Stomach smooth muscle (tissue), 2 donors: ENCODE results near the gene SLC6A16.
"Not testable (repeated sequence)": the region's sequence is repeated elsewhere in the genome, so short reads cannot be mapped to it uniquely, and the experiment has no call there.

Source experiments
- H3K27ac ChIP-seq: one replicate; pipeline ENCODE4 v1.7.0; 2013; ENCODE audit warnings: mild to moderate bottlenecking, low read length, inconsistent platforms
- H3K27me3 ChIP-seq, 2 donors: one replicate each; pipeline ENCODE4 v1.7.0; 2013; ENCODE audit warnings: low read length in 2 of 2; ENCODE audit not compliant: insufficient read depth in 2 of 2, control insufficient read depth in 1 of 2
- H3K36me3 ChIP-seq, 2 donors: one replicate each; pipeline ENCODE4 v1.7.0; 2013; ENCODE audit warnings: low read length in 2 of 2; ENCODE audit not compliant: control insufficient read depth in 2 of 2, insufficient read depth in 2 of 2
- H3K4me1 ChIP-seq: one replicate; pipeline ENCODE4 v1.7.0; 2013; ENCODE audit warnings: low read length; ENCODE audit not compliant: control insufficient read depth, insufficient read depth
- H3K4me3 ChIP-seq, 2 donors: one replicate each; pipeline ENCODE4 v1.7.0; 2013; ENCODE audit warnings: low read length in 2 of 2
- H3K9ac ChIP-seq, 2 donors: one replicate each; pipeline ENCODE4 v1.7.0; 2013; ENCODE audit warnings: low read length in 2 of 2, mild to moderate bottlenecking in 1 of 2
- H3K9me3 ChIP-seq, 2 donors: one replicate each; pipeline ENCODE4 v1.7.0; 2013; ENCODE audit warnings: low read length in 2 of 2; ENCODE audit not compliant: control insufficient read depth in 2 of 2
- donor health status: healthy.
- donor health status: Pancreatic carcinoma.

SLC6A16 gene

DNA sequence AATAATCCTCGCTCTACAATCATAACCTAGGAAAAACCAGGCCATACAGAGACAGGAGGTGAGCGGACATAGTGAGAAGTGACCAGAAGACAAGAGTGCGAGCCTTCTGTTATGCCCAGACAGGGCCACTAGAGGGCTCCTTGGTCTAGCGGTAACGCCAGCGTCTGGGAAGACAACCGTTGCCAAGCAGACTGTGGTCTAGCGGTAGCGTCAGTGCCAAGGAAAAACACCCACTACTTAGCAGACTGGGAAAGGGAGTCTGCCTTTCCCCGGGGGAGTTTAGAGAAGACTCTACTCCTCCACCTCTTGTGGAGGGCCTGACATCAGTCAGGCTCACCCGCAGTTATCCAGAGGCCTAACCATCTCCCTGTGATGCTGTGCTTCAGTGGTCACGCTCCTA lies 58.6 kb downstream of the SLC6A16 start:
- H3K27me3 ChIP-seq, H3K27ac ChIP-seq: not testable (repeated sequence)

DNA sequence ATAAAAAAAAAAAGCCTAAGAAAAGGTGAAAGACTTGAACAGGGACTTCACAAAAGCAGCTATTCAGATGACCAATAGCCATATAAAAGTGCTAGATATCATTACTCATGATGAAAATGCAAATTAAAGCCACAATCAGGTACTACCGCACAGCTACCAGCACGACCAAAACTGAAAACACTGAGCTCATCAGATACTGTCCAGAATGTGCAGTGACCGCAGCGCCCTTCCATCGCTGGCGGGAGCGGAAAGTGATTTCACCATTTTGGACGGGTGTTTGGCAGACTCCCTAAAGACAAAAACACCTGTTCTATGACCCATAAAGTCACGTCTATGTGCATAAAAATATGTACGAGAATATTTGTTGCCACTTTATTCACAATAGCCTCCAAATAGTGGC lies 60.7 kb downstream of the SLC6A16 start:
- Histone ChIP-seq H3K27me3 (peaks cover 0 to 3% of the 10 kb centered on the region in 2 donors), H3K4me3 (no peak overlapping the region), H3K36me3 (no peaks in the 10 kb centered on the region), H3K27ac (no peak overlapping the region), H3K9me3 (peaks cover 2 to 4% of the 10 kb centered on the region in 2 donors), H3K4me1 (no peaks in the 10 kb centered on the region), H3K9ac (no peak overlapping the region)

More for the DNA sequence above, 58.6 kb downstream of the SLC6A16 start:
- H3K36me3 ChIP-seq, H3K9ac ChIP-seq, H3K4me1 ChIP-seq, H3K9me3 ChIP-seq, H3K4me3 ChIP-seq: not testable (repeated sequence)

DNA sequence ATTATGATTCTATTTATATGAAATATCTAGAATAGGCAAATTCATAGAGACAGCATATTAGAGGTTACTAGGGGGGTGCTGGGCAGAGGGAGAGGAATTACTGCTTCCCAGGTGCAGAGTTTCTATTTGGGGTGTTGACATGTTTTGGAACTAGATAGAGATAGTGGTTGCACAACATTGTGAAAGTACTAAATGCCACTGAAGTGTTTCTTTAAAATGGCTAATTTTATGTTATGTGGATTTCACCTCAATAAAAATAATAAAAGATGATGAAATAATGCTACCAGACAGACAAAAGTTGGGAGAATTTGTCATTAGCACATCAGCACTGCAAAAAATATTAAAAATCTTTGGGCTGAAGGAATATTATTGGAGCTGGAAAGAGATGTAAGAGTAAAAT lies 63.4 kb downstream of the SLC6A16 start:
- Histone ChIP-seq H3K27ac (no peak overlapping the region), H3K4me3 (no peak overlapping the region), H3K36me3 (no peaks in the 10 kb centered on the region), H3K27me3 (peaks cover 0 to 3% of the 10 kb centered on the region in 2 donors), H3K4me1 (no peaks in the 10 kb centered on the region), H3K9ac (no peak overlapping the region), H3K9me3 (peaks cover 4 to 9% of the 10 kb centered on the region in 2 donors)

DNA sequence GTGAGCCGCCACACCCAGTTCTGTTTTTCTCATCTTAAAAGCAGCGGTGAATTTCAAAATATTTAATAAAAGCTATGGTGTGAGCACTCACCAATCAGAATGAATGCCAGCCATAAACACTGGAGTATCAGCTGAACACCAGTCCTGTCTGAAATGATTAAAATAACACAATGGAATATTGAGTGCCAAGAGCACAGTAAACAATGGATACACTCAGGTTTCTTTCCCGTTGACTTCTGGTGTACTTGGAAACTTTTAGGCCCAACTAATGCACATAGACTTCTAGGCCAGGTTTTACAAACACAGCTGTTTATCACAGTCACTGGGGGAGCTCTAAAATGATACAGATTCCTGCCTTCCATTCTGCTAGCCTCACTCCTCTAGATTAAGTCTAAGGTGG lies 68.3 kb downstream of the SLC6A16 start:
- H3K36me3 ChIP-seq: no peaks in the 10 kb centered on the region
- H3K27ac ChIP-seq: no peak overlapping the region
- H3K4me1 ChIP-seq: no peaks in the 10 kb centered on the region
- peaks cover 0 to 9% of the 10 kb centered on the region in 2 donors for H3K9me3 ChIP-seq
- H3K9ac ChIP-seq: no peak overlapping the region
- H3K27me3 ChIP-seq: no peaks in the 10 kb centered on the region
- no peak overlapping the region for H3K4me3 ChIP-seq

DNA sequence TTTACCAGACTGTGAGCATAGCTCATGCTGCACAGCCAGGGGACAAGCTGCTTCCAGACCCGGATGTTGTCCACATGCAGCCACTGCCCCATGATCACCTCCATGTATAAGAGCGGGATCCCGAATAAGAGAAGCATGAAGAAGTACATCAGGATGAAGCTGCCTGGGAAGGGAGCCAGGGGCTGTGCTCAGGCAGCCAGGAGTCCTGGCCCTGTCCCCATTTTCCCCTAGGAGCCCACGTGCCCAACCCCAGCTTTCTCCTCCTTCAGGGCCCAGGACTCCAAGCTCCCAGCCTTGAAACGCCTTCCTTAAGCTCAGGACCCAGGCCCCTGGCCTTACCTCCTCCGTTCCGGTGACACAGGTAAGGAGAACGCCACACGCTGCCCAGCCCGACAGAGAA lies 69.3 kb downstream of the SLC6A16 start:
- no peaks in the 10 kb centered on the region for H3K27me3 ChIP-seq
- no peak overlapping the region for H3K9ac ChIP-seq
- peaks cover 0 to 9% of the 10 kb centered on the region in 2 donors for H3K9me3 ChIP-seq
- no peaks in the 10 kb centered on the region for H3K36me3 ChIP-seq
- H3K4me3 ChIP-seq: no peak overlapping the region
- no peak overlapping the region for H3K27ac ChIP-seq
- no peaks in the 10 kb centered on the region for H3K4me1 ChIP-seq

DNA sequence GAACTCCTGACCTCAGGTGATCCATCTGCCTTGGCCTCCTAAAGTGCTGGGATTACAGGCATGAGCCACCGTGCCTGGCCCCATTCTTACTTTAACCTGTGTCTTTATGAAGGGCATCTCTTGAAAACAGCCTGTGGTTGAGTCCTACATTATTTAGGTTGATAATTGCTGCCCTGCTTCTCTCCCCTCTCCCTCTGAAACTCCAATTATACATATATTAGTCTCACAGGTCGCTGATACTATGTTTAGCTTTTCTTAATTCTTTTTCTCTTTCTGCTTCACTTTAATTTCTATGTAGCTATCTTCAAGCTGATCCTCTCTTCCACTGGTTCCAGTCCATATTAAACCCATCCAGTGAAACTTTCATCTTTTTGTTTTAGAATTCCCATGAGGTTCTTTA lies 75.1 kb downstream of the SLC6A16 start:
- no peaks in the 10 kb centered on the region for H3K9me3 ChIP-seq
- no peaks in the 10 kb centered on the region for H3K36me3 ChIP-seq
- H3K4me3 ChIP-seq: no peak overlapping the region
- H3K27me3 ChIP-seq: no peaks in the 10 kb centered on the region
- no peaks in the 10 kb centered on the region for H3K4me1 ChIP-seq
- no peak overlapping the region for H3K27ac ChIP-seq
- H3K9ac ChIP-seq: no peak overlapping the region

DNA sequence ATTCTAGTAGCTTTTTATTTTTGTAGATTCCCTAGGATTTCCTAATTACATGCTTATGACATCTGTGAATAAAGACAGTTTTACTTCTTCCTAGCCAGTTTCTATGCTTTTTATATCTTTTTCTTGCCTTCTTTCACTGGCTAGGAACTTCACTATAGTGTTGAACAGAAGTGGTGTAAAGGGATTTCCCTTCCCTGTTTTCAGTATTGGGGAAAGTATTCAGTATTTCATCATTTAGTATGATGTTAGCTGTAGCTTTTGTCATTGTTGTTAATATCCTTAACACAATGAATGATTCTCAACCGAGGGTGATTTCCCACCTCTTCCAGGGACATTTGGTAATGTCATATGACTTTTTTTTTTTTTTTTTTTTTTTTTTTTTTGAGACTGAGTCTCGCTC lies 77.3 kb downstream of the SLC6A16 start:
- H3K27me3 ChIP-seq: no peaks in the 10 kb centered on the region
- no peaks in the 10 kb centered on the region for H3K36me3 ChIP-seq
- H3K4me3 ChIP-seq: no peak overlapping the region
- no peak overlapping the region for H3K27ac ChIP-seq
- no peaks in the 10 kb centered on the region for H3K9me3 ChIP-seq
- H3K9ac ChIP-seq: no peak overlapping the region
- H3K4me1 ChIP-seq: no peaks in the 10 kb centered on the region

DNA sequence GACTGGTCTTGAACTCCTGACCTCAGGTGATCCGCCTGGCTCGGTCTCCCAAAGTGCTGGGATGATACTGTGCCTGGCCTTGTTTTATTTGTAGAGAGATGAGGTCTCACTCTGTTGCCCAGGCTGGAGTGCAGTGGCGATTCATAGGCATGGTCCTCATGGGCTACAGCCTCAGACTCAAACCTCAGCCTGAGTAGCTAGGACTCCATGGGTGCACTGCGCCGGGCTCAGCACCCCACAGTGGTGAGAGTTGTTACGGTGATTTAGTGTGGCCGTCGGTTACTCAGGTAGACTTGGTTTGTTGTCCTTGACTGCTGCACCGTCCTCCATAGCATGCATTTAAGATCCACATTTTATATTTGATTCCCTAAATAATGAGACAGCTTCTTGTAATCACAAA lies 80.7 kb downstream of the SLC6A16 start:
- Histone ChIP-seq H3K4me1 (no peaks in the 10 kb centered on the region), H3K27ac (no peak overlapping the region), H3K9ac (no peak overlapping the region), H3K4me3 (no peak overlapping the region), H3K27me3 (no peaks in the 10 kb centered on the region), H3K9me3 (no peaks in the 10 kb centered on the region), H3K36me3 (no peaks in the 10 kb centered on the region)

DNA sequence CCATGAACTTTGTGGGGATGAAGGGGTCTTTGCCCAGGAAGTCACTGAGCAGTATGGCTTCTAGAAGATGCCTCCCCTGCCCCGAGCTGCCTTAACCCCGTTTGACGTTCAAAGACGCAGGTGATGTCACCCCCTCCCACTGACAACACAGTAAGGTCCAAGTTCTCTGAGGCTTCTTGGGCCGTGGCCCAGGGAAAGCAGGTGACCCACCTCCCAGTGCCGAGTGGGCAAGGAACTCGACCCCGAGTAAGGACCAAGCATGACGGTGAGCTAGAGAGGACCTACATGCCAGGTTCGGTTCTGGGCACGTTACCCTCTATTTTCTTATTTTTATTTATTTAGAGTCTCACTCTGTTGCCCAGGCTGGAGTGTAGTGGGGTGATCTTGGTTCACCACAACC lies 81.3 kb downstream of the SLC6A16 start:
- Histone ChIP-seq H3K27me3 (no peaks in the 10 kb centered on the region), H3K36me3 (no peaks in the 10 kb centered on the region), H3K9me3 (no peaks in the 10 kb centered on the region), H3K4me3 (no peak overlapping the region), H3K4me1 (no peaks in the 10 kb centered on the region), H3K27ac (no peak overlapping the region), H3K9ac (no peak overlapping the region)

DNA sequence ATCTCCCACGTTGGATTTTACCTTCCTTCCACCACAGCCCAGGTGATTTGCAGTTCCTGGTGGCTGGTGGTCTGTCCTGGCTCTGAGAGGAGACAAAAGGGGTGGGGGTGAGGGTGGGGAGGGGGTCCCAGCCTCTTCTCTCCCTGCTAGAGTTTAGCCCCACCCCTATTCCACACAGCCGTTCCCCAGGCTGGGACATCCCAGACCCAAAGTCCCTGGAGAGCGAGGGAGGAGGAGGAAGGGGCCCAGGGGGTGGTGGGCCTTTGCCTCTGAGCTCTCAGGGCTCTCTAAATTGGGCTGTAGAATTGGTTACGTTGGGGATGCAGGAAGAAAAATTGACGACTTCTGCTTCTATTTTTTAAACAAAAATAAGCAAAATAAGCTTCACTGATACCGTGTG lies 81.9 kb downstream of the SLC6A16 start:
- no peaks in the 10 kb centered on the region for H3K36me3 ChIP-seq
- no peak overlapping the region for H3K9ac ChIP-seq
- H3K4me3 ChIP-seq: no peak overlapping the region
- H3K27me3 ChIP-seq: no peaks in the 10 kb centered on the region
- H3K4me1 ChIP-seq: no peaks in the 10 kb centered on the region
- H3K27ac ChIP-seq: no peak overlapping the region
- H3K9me3 ChIP-seq: no peaks in the 10 kb centered on the region

DNA sequence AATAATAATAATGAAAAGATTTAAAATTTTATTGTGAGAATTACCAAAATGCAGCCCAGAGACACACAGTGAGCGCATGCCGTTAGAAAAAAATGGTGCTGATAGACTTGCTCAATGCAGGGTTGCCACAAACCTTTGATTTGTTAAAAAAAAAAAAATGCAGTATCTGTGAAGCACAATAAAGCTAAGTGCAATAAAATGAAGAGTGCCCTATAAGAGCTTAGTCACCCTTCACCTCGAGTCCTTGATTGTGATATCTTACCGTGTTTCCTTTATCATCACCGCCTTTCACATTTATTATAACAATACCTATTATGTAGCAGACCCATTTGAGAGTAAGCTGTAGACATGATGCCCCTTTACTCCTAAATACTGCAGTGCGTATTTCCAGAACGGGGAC lies 83.2 kb downstream of the SLC6A16 start:
- H3K4me1 ChIP-seq: no peaks in the 10 kb centered on the region
- no peak overlapping the region for H3K27ac ChIP-seq
- H3K9ac ChIP-seq: no peak overlapping the region
- H3K36me3 ChIP-seq: no peaks in the 10 kb centered on the region
- H3K4me3 ChIP-seq: no peak overlapping the region
- H3K9me3 ChIP-seq: no peaks in the 10 kb centered on the region
- H3K27me3 ChIP-seq: no peaks in the 10 kb centered on the region
